Thoracic aorta (tissue), 2 donors: Measurements from ENCODE around the gene ARHGEF39. TPM values are rescaled to one million over a fixed set of nuclear protein-coding genes. Genes with fewer than 3 reads are reported as not detected.

Experiments
- ATAC-seq: fragments of 150-250 bp; one replicate; pipeline ENCODE4 v1.8.0; 2017; ENCODE audit warnings: low read depth; ENCODE audit not compliant: insufficient number of reproducible peaks, low FRiP score
- DNase-seq: peaks from one replicate; pipeline ENCODE4 v3.0.0-alpha.2; 2020; ENCODE audit warnings: low spot score
- H3K27ac ChIP-seq, 2 donors: fragments of 200-600 bp; sonication (generic); 1 replicate in 1 of 2; 2 replicates in 1 of 2; pipeline ENCODE4 v1.5.1; 2016; ENCODE audit warnings: mild to moderate bottlenecking in 2 of 2, moderate library complexity in 2 of 2
- H3K27me3 ChIP-seq: fragments of 200-600 bp; sonication (generic); replicated peaks from 2 replicates; pipeline ENCODE4 v1.6.0; 2016; ENCODE audit warnings: mild to moderate bottlenecking; ENCODE audit not compliant: insufficient read depth
- H3K36me3 ChIP-seq: fragments of 200-600 bp; sonication (generic); one replicate; pipeline ENCODE4 v1.5.1; 2016
- H3K4me1 ChIP-seq, 2 donors: fragments of 200-600 bp; sonication (generic); 1 replicate in 1 of 2; 2 replicates in 1 of 2; pipeline versions ENCODE4 v1.5.1 to v1.6.0; 2016; ENCODE audit warnings: low read depth in 2 of 2, mild to moderate bottlenecking in 1 of 2; ENCODE audit not compliant: control insufficient read depth in 1 of 2
- H3K4me3 ChIP-seq: fragments of 200-600 bp; sonication (generic); 2 replicates; pipeline ENCODE4 v1.5.1; 2016; ENCODE audit warnings: mild to moderate bottlenecking
- H3K9me3 ChIP-seq: fragments of 200-600 bp; sonication (generic); 2 replicates; pipeline ENCODE4 v1.5.1; 2016
- total RNA-seq, 2 donors: library from RNA; depleted of rRNA; stranded (reverse); fragments of >200 nt; gene quantifications; one replicate each; pipeline versions ENCODE4 v1.1.0 to v1.2.3, GENCODE V29; 2016
- TF ChIP-seq, protein P1 (sequence below): fragments of 200-600 bp; sonication (generic); IDR thresholded peaks from one replicate; pipeline ENCODE4 v1.5.1; 2019; ENCODE audit warnings: antibody characterized with exemption

ARHGEF39 gene
- total RNA-seq, 2 donors from 2014 or later = 0.54 to 1.2 TPM

DNA sequence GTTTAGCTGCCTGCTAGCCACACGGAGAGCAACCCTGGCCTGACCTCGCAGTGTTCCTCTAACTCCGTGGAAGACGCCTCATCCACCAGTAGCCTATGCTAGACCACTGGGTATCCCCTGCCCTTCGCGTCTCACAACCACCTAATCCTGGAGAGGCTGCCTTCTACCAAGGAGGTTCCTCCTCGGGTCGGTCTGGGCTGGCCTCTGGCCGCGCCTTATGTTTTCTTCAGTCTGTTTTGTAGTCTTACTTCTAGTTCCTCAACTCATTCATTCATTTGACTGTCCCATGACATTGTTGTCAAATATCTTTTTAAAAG lies 26.3 kb upstream of the ARHGEF39 start:
- Histone ChIP-seq H3K9me3 (no peaks in the 10 kb centered on the region), H3K27ac (peak overlapping the region; percentile 99 to 100), H3K4me1 (peaks cover 28 to 48% of the 10 kb centered on the region in 2 donors), H3K4me3 (peak overlapping the region; percentile 94), H3K27me3 (no peaks in the 10 kb centered on the region), H3K36me3 (peaks cover 30% of the 10 kb centered on the region)
- TF ChIP-seq, protein P1, sequence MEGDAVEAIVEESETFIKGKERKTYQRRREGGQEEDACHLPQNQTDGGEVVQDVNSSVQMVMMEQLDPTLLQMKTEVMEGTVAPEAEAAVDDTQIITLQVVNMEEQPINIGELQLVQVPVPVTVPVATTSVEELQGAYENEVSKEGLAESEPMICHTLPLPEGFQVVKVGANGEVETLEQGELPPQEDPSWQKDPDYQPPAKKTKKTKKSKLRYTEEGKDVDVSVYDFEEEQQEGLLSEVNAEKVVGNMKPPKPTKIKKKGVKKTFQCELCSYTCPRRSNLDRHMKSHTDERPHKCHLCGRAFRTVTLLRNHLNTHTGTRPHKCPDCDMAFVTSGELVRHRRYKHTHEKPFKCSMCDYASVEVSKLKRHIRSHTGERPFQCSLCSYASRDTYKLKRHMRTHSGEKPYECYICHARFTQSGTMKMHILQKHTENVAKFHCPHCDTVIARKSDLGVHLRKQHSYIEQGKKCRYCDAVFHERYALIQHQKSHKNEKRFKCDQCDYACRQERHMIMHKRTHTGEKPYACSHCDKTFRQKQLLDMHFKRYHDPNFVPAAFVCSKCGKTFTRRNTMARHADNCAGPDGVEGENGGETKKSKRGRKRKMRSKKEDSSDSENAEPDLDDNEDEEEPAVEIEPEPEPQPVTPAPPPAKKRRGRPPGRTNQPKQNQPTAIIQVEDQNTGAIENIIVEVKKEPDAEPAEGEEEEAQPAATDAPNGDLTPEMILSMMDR = no peak
- ATAC-seq = peak; percentile 1
- DNase-seq = no peak

GRCh38 chr9:35690614-35691333 lies 25.8 kb upstream of the ARHGEF39 start:
- Histone ChIP-seq H3K4me3 (peak overlapping the region; percentile 94), H3K36me3 (peaks cover 32% of the 10 kb centered on the region), H3K4me1 (peaks cover 22 to 43% of the 10 kb centered on the region in 2 donors), H3K9me3 (no peaks in the 10 kb centered on the region), H3K27ac (peak overlapping the region; percentile 99 to 100), H3K27me3 (no peaks in the 10 kb centered on the region)
- ATAC-seq (peak; percentile 21), DNase-seq (peak; percentile 70)
- TF ChIP-seq, protein P1 = no peak

DNA sequence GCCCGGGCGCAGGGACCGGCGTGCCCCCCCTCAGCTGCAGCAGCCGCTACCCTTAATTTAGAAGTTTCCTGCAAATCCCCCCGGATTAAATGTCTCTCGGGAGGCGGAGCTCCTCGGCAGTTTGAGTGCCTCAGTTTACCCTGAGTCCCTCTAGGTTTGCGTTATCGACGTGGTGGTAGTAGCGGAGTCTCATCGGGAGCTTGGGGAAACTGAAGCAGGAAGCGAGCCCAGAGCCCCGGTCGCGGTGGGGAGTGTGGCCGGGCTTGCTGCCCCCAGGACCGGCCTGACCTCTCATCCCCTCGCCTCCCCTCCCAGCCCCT lies 25.3 kb upstream of the ARHGEF39 start:
- TF ChIP-seq, protein P1 = no peak
- peak overlapping the region; percentile 99 to 100 for H3K27ac ChIP-seq
- DNase-seq (no peak), ATAC-seq (no peak)
- no peaks in the 10 kb centered on the region for H3K9me3 ChIP-seq
- H3K27me3 ChIP-seq = no peaks in the 10 kb centered on the region
- H3K36me3 ChIP-seq = peaks cover 35% of the 10 kb centered on the region
- H3K4me1 ChIP-seq = peaks cover 19 to 43% of the 10 kb centered on the region in 2 donors
- H3K4me3 ChIP-seq = peak overlapping the region; percentile 94

GRCh38 chr9:35689542-35690293 lies 24.7 kb upstream of the ARHGEF39 start, which contains the start of gene TPM2:
TPM2 (minus strand) TSS chr9:35689925; CDS start chr9:35689817, 108 bp downstream.
- no peaks in the 10 kb centered on the region for H3K27me3 ChIP-seq
- peak; percentile 47 for ATAC-seq

More at GRCh38 chr9:35689542-35690293, 24.7 kb upstream of the ARHGEF39 start, which contains the start of gene TPM2:
- Histone ChIP-seq H3K4me1 (peaks cover 20 to 44% of the 10 kb centered on the region in 2 donors), H3K36me3 (peaks cover 40% of the 10 kb centered on the region), H3K9me3 (no peaks in the 10 kb centered on the region), H3K4me3 (peak within 1 kb of the TSS; percentile 94), H3K27ac (peak within 1 kb of the TSS; percentile 99 to 100)
- DNase-seq = peak; percentile 62
- TF ChIP-seq, protein P1 = no peak
